ENCODE data around the gene DNAL4.

DNAL4 gene

GRCh38 chr22:38740116-38740723 lies 53.7 kb downstream of the DNAL4 start:
- DNase-seq (ENCODE audit: low read depth), result no peak

- no peak for DNase-seq (ENCODE audit: low read depth)
Observed at GRCh38 chr22:38739300-38740055, 54.5 kb downstream of the DNAL4 start.

DNA sequence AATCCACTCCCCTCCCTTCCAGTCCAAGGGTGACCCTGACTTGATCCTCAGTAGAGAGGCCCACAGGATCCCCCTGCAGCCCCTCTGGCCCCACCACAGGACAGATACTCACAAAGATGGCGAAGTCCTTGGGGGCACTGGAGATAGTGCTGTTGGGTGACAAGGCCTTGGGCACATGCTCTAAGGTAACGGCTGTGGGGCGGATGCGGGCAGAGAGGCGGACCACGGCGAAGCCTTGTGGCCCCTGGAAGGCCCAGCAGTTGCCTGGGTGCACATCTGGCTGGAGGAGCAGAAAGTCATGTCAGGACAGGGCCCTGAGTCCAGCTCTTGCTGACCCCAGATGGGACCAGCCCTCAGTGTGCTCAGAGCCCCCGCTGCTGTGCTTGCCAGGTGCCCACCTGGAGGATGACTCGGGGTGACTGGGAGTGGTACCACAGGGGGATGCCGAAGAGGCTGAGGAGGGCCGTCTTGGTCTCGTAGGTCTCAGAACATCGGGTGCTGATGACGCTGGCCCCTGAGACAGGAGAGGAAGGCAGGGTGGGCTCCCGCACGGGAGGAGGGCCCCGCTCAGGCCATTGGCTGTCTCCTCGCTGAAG lies 55.4 kb downstream of the DNAL4 start:
- DNase-seq (ENCODE audit: low read depth), result no peak

DNA sequence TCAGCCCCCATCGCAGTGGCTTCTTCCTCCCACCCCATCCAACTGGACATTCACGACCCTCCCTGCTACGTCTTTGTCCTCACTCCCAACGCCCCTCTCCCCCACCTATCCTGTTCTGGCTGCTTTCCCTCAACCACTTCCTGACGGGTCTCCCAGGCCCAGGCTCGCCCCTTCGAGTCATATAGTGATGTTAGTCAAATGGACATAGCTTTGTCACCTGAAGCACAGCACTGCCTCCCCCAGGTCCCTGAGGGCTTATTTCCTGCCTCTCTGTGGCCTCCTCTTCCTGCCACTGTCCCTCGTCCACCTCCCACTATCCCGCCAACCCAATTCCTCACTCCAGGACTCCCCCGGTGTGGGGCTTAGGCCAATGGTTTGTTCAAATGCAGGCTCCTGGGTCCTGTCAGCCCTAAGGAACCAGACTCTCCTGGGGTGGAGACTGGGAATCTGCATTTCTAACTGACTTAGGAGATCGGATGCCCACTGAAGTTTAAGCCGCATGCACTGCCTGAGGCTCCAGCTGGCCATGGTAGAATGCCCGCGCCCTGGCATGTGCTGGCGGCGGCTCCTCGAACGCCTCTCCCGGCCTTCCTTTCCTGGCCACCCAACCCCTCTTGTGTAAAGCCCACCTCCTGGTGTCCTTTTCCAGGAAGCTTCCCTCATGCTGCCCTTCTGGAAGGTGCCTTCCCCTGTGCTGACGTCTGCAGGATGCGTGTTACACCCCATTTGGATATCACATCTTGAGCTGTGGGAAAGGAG lies 56.5 kb downstream of the DNAL4 start:
- DNase-seq (ENCODE audit: low read depth), result no peak

- no peak for DNase-seq (ENCODE audit: low read depth)
Observed at GRCh38 chr22:38736257-38736570, 57.7 kb downstream of the DNAL4 start.

DNA sequence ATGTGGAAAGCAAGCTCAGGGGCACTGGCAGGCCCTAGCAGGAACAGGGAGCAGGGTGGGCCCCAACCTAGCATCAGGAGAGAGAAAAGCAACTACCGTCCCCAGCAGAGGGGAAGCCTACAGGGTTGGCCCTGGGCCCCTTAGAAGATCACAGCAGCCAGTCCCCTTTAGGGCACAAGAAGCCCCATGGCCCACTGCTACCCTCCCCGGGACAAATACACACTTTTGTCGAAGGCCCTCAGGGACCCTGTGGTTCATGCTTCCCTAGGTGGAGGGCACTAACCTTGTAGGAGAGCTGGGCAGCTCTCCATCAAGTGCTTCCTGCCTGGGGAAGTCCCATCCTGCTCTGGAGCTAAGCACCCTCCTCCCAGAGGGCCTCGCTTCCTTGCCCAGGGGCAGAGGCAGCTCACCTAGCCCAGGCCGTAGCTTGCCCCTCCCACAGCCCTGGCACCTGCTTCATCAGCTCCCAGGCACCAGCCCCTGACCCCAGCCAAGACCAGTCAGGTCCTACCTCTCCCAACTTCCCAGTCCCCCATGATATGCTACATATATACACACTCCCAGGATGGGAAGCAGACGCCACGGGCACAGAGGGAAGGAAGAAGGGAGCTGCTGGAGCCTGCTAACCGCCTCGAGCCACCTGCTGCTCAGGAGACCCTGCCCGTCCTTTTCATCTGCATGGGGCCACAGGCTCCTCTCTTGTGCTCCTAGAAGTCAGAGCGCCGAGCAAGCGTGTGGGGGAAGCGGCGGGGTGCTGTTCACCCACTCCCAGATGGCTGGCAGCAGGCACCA lies 58.3 kb downstream of the DNAL4 start:
- DNase-seq (ENCODE audit: low read depth), result no peak

GRCh38 chr22:38735126-38735464 lies 58.8 kb downstream of the DNAL4 start:
- no peak for DNase-seq (ENCODE audit: low read depth)

DNA sequence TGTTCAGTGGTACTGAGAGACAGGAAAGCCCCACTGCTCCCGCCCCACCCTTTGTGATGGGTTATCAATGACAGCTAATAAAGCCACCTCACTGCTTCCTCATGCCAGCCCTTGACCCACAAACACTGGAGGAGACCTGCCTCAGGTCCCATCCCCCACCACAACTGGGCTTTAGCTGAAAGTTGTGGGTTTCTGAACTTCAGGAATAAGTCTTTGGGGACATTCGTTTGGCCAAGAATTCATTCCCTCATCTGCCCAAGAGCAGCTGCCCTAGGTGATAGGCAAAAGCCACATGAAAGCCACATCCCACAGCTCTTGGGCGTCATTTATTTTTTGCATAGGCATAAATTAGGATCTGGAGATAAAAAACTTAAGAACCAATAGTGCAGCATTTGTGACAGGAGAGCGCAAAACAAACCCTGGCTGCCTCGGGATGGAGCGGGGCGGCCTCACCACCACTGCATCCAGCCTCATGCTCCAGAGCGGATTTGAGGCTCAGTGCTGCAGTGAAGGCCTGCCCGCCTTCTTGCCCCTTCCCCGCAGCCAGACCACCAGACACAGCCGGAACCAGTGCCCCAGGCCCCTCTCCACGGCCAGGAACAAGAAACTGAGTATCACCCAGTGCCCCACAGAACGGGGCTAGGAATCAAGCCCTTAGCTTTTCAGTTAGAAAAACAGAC lies 59.4 kb downstream of the DNAL4 start:
- DNase-seq (ENCODE audit: low read depth), result no peak

GRCh38 chr22:38733724-38734381 lies 60.1 kb downstream of the DNAL4 start:
- no peak for DNase-seq (ENCODE audit: low read depth)

- DNase-seq (ENCODE audit: low read depth), result no peak
Observed at GRCh38 chr22:38733329-38733723, 60.6 kb downstream of the DNAL4 start.

DNA sequence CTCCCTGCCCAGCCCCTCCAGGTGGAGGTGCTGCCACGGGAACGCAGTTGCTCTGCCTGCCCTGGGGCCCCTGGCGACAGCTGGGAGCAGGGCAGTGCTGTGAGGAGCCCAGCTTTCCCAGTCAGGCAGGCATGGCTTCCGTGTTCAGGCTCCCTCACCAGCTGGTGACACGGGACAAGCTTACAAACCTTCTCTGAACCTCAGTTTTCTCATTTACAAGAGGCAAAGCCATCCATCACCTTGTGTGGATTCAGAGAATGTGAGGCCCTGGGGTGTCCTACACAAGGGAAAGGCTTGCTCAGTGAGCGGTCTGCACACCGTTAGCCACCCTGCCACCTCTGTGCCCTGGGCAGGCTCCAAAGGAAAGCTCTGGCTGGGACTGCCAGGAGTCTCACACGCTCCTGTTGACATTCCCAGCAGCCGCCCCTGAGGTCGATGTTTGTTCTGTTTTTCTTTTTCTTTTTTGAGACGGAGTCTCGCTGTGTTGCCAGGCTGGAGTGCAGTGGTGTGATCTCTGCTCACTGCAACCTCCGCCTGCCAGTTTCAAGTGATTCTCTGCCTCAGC lies 61.6 kb downstream of the DNAL4 start:
- no peak for DNase-seq (ENCODE audit: low read depth)

DNA sequence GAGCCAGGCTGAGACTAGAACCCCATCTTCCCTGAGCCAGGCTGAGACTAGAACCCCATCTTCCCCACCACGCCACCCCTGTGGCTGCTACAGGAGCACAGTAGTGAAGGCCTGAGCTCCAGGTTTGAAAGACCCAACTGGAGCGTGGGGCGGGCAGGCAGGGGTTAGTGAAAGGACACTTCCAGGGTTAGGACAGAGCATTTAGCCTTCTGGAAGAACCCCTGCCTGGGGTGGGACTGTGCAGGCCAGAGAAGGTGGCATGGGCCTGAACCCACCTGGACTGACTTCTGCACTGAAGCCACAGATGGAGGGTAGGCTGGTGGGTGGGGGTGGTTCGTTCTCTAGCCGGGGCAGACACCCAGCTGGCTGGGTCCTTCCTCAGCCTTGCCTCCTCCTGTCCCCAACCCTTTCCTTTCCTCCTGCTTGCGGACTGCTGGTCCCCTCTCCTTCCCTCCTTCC lies 62.2 kb downstream of the DNAL4 start:
- DNase-seq (ENCODE audit: low read depth), result no peak

DNA sequence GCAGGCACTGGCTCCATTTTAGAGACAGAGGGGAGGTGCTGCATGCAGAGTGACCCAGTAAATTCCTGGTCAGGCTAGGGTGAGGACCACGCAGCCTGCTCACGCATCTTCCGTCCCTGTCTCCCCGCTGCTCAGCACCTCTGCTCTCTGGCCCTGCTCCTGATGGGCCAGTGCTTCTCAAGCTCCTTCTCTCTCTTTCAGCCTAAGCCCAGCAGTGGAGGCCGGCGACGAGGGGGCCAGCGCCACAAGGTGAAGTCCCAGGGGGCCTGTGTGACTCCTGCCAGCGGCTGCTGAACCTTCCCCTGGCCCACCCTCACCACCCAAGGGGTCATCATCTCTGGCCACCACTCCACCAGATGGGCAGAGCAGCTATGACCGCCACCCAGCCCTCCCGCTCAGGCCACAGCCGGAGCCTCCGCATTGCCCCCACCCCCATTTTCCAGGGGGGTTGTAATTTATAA lies 63.5 kb downstream of the DNAL4 start:
- DNase-seq (ENCODE audit: low read depth), result no peak

DNA sequence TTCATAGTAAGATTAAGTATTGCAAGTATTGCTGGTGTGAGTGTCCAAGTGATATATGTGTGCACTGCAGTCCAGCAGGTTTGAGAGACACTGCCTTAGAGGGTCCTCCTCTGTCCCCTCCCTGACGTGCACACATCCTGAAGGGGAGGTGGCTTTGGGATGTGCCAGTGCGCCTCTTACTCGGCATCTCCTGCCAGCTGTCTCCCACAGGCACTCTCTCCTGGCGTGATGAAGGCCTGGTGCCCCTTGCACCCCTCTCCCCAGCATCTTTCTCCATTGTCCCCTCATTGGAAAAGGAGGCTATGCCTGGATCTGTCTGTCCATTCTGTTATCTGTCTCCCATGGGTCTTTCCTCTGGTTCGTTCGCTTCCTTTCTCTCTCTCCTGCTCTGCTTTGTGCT lies 64.0 kb downstream of the DNAL4 start:
- no peak for DNase-seq (ENCODE audit: low read depth)

DNA sequence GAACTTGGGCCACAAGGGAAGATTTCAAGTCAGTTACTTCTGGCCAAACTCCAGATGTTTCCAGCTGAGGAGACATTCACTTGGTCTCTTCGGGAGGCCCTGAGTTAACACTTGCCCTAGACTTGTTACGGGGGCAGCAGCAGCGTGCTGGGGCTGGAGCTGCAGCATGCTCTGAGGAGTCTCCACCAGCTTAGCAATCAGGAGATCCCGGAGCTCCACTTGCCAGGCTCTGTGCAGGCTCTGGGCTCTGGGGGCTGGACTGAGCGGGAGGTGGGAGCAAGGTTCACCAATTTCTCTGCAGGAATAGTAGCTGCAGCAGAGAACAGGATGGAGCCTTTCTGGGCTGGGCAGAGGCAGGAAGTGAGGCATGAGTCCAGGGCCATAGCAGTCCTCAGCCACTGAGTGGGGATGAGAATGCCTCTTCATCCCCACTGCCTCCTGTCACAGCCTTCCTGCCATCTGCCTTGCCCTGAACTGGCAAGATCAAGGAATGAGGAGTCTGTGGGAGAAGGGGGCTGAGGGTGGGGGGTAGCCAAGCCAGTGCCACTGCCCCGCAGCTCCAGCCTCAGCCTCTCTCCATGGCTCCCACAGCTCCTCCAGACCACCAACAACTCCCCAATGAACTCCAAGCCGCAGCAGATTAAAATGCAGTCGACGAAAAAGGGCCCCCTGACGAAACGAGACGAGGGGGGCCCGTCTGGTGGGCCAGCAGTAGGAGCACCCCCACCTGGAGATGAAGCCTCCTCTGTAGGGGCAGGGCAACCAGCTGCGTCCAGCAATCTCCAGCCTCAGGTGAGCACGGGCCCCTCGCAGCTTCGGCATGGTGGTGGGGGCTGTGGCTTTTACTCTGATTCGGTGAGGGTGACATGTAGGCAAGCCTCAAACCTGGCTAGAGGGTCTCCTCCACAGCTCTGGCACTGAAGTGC lies 64.8 kb downstream of the DNAL4 start:
- DNase-seq (ENCODE audit: low read depth), result no peak

Measured in GM04504 (cell line).